Endothelial cell of umbilical vein (primary cell): ENCODE data around the gene PXMP4.

Experiments used
- EZH2 ChIP-seq: IDR thresholded peaks from 2 replicates; pipeline ENCODE4 v1.6.1; 2012; ENCODE audit warnings: borderline replicate concordance, low read depth, mild to moderate bottlenecking, moderate library complexity, low read length, inconsistent platforms; ENCODE audit not compliant: severe bottlenecking
- GATA2 ChIP-seq: IDR thresholded peaks from 2 replicates; pipeline ENCODE4 v1.7.0; 2011; ENCODE audit warnings: low read depth, mild to moderate bottlenecking, moderate library complexity, mixed read lengths, low read length; ENCODE audit not compliant: insufficient read length, insufficient read depth
- POLR2A ChIP-seq: IDR thresholded peaks from 2 replicates; pipeline ENCODE4 v1.6.1; 2012; ENCODE audit warnings: low read depth, mild to moderate bottlenecking, control low read depth, low read length
- POLR2AphosphoS5 ChIP-seq: IDR thresholded peaks from 2 replicates; pipeline ENCODE4 v1.6.1; 2012; ENCODE audit warnings: low read depth, mild to moderate bottlenecking, control low read depth, low read length, moderate library complexity; ENCODE audit not compliant: insufficient read depth
- TF ChIP-seq, protein P1 (sequence below): IDR thresholded peaks from 2 replicates; pipeline ENCODE4 v1.6.1; 2011; ENCODE audit not compliant: insufficient read depth, insufficient read length
- TF ChIP-seq, protein P2 (sequence below), 2 donors: IDR thresholded peaks; 1 replicate in 1 of 2; 2 replicates in 1 of 2; pipeline ENCODE4 v1.5.1; 2011; ENCODE audit warnings: low read length in 2 of 2, mild to moderate bottlenecking in 2 of 2, moderate library complexity in 2 of 2, control low read depth in 1 of 2, inconsistent platforms in 1 of 2, low read depth in 1 of 2; ENCODE audit not compliant: insufficient read depth in 1 of 2; ENCODE audit errors: extremely low read depth in 1 of 2

DNA sequence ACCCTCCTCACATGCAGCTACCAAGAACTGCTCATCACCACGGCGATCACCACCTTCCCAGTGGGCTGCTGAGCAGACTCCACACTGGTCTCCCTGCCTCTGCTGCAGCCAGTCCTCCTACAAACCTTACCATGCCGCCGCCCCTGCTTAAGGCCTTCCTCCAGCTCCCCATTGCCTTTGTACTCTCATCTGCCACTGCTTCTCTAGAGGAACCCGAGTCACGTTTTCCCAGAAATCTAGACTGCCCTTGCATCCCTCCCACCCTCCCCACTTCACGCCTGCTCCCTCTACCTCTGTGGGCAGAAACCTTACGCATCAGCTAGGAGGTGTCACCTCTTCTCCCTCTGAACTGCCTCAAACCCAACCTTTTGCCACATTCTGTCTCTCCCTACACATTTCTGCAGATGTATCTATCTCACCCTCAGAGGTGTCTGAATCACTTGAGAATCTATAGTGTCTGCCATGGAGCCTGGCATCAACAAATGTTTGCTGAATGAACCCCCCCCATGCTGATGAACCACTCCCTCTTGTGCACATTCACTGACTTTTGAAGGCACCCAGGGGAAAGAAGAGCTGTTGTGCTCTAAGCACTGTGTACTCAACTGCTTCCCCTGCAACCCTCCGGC is 38.3 kb downstream of the PXMP4 start:
- TF ChIP-seq, protein P1, sequence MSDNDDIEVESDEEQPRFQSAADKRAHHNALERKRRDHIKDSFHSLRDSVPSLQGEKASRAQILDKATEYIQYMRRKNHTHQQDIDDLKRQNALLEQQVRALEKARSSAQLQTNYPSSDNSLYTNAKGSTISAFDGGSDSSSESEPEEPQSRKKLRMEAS = no peak
- TF ChIP-seq, protein P2, sequence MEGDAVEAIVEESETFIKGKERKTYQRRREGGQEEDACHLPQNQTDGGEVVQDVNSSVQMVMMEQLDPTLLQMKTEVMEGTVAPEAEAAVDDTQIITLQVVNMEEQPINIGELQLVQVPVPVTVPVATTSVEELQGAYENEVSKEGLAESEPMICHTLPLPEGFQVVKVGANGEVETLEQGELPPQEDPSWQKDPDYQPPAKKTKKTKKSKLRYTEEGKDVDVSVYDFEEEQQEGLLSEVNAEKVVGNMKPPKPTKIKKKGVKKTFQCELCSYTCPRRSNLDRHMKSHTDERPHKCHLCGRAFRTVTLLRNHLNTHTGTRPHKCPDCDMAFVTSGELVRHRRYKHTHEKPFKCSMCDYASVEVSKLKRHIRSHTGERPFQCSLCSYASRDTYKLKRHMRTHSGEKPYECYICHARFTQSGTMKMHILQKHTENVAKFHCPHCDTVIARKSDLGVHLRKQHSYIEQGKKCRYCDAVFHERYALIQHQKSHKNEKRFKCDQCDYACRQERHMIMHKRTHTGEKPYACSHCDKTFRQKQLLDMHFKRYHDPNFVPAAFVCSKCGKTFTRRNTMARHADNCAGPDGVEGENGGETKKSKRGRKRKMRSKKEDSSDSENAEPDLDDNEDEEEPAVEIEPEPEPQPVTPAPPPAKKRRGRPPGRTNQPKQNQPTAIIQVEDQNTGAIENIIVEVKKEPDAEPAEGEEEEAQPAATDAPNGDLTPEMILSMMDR (IDR thresholded peaks at IDR 0.05; ENCODE audit: extremely low read depth in 1 of 2, insufficient read depth in 1 of 2, low read depth in 1 of 2, low read length in 2 of 2) = no peak
- no peak for TF ChIP-seq EZH2
- TF ChIP-seq POLR2AphosphoS5 = no peak
- no peak for TF ChIP-seq POLR2A
- TF ChIP-seq GATA2 = no peak
